Epidermal melanocyte (primary cell): ENCODE data around the gene CLCN3.
"Not testable (repeated sequence)": the region's sequence is repeated elsewhere in the genome, so short reads cannot be mapped to it uniquely, and the experiment has no call there.

Source experiments
- DNase-seq: peaks from one replicate; pipeline ENCODE4 v3.0.0; 2011; ENCODE audit warnings: low spot score; ENCODE audit not compliant: insufficient read length

Gene CLCN3

DNA sequence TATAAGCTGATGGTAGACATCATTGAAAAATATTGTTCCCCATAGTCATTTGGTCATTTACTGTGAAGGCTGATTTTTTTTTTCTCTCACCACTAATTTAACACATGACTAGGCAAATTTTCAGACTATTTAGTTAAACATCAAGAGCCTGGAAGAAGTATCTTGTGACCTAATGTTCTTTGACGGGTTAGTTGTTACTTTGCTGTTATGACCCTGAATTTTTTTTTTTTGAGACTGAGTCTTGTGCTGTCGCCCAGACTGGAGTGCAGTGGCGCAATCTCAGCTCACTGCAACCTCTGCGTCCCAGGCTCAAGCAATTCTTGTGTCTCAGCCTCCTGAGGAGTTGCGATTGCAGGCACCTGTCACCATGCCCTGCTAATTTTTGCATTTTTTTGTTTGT lies 70.4 kb downstream of the CLCN3 start:
- no peak for DNase-seq

DNA sequence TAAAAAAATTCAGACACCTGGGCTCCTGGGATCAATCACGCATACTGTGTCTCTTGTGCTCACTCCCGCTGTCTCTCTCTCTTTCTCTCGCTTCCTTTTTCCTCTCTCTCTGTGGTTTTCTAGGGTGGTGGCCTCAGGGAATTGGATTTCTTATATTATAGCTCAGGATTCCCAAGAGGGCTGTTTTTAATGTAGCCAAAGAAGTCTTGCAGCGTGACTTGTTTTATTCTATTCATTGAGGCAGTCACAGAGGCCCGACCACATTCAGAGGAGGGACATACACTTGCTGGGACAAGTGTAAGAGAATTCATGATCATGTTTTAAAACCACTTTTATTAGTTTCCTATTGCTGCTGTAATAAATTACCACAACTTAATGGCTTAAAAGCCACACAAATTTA lies 78.0 kb downstream of the CLCN3 start:
- no peak for DNase-seq

DNA sequence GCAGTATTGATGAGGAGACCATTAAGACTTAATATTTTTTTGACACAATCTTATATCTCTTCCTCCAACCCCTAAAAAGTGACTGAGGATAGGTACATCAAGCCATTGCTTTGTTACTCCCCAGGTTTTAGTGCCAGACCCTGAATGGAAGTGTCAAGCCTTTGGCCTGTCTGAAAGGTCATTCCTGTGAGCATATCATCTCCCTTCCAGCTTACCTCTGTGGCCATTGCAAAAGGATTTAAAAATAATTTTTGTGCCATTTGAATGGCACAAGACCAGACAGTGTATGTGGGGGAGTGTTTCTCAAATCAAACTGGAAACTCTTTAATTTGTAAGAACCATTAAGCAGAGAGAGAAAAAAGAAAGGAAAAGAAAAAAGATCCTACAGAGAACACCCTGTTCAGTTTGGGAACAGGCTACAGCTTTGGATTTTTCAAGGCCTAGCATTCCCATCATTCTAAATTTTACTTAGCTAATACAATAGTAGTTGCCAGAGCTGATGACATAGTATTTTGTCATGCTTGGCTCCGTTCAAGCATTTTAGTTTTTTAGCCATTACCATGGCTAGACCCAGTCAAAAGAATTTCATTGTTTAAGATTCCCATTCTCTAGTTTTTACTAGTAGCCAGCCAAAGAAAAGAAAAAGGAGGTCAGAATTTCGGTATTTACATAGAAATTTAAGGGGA lies 87.7 kb downstream of the CLCN3 start:
- no peak for DNase-seq

DNA sequence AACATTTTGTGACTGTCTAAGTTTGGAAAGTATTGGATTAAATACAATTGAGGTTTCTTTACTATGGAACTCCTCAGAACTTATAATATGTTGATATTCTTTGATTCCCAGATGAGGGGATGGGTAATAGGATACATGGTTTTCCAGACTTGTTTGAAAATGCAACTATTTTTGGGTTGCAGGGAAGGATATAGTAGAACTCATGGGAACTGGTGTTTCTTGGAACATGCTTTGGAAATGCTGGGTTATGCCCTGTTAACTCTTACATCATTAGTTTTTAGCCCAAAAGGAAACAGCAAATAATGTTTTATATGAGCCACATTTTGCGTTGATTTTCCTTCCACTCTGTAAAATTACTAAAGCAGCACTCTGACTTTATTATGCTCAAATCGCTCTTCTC lies 95.4 kb downstream of the CLCN3 start:
- no peak for DNase-seq

DNA sequence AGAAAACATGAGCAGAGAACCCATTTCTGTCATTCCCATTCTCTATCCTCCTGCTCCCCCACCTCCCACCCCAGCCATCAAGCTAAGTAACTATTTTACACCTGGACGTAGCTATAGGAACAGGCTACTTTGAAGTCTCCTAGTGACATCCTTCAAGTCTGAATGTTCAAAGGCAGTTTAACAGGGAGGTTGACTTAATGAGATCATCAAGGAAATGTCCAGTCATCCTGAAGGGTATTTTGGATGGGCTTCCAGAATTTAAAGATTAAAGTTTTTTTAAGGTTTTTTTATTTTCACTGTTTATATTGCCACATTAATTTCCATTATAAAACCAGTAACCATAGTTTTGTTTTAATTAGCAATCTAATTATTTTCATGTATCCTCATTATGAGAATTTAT lies 96.3 kb downstream of the CLCN3 start:
- no peak for DNase-seq

GRCh38 chr4:169720529-169720928 lies 100.2 kb downstream of the CLCN3 start:
- no peak for DNase-seq

- DNase-seq, result no peak
Observed at GRCh38 chr4:169723207-169723965, 103.0 kb downstream of the CLCN3 start.

DNA sequence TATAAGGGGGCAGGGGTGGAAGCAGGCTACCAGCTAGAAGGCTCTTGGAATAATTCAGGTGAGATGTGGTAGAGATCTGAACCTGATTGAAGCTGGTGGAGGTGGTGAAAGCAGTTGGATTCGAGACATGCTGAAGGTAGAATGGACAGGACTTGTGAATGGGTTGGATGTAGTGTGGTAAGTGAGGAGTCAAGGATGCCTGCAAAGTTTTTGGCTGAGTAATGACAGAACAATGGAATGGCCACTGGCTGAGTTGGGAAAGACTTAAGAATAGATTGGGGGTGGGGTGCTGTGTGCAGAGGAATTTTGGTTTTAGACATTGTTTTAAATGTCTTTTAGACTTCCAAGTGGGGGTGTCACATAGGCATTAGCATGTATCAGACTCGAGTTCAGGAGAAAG lies 103.9 kb downstream of the CLCN3 start:
- no peak for DNase-seq

GRCh38 chr4:169727616-169728015 lies 107.2 kb downstream of the CLCN3 start:
- DNase-seq, result no peak

GRCh38 chr4:169730564-169730963 lies 110.2 kb downstream of the CLCN3 start:
- DNase-seq, result no peak

GRCh38 chr4:169738604-169739003 lies 118.2 kb downstream of the CLCN3 start:
- not testable (repeated sequence) for DNase-seq

DNA sequence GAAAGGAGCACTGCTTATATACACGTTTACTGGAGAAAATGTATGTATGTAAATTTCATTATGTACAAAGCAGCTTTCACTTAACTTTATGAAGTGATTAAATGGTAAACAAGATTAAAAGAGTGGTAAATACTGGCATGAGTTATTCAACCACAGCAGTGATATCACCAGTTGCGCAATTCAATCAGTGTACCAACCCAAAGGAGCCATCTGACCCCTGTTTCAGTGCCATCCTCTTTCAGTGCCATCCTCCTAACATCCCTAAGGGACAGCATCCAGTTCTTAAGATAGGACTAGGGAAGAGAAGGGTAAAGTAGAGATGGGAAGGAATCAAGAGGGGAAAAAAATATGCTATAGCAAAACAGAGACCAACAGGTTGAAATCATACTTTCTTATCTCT lies 121.2 kb downstream of the CLCN3 start:
- DNase-seq, result no peak

DNA sequence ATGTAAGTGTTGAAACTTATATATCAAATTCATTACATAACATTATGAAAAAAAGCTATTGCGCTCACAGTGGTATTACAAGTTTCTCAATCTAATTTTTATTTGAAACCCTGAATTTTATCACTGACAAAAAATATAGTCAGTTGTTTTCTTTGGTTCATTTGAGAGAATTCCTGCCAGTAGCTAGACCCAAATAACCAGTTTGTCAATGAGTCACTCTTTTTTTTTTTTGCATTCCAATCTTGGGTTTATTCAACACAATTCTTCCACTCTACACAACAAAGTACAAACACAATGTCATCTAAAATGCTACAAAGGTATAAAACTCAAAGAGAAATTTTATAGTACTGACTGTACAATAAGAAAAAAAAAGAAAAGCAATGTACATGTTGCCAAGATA lies 124.2 kb downstream of the CLCN3 start:
- no peak for DNase-seq

GRCh38 chr4:169745291-169745690 lies 124.9 kb downstream of the CLCN3 start:
- DNase-seq, result no peak

- no peak for DNase-seq
Observed at GRCh38 chr4:169756971-169757574, 136.7 kb downstream of the CLCN3 start.

DNA sequence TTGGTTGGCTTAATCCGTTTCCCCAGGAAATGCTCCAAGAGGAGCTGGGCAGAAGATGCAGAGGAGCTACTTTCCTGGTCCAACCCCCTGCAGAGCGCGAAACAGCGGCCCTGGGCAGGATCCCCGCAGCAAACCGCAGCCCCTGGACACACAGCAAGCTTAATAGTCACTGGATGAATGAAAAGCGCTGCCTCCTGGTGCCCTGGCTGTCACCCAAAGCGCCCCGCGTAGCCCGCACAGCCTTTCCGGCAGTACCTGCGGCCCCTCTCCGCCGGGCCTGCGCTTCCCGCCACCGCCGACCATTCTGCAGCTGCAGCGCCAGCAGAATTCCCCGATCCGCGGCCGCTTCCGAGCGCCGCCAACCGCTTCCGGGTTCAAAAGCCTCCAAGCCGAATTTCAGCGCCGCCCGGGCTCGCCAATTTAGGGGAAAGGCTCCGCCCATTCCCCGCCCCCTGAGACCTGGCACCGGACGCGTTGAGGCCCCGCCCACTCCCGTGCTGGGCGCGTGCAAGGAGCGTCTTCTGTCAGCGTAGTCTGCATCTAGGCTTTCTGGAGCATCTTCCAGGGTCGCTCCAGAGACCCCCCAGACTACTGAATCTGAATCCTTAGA lies 137.3 kb downstream of the CLCN3 start, which contains the start of gene HPF1:
Gene HPF1 (minus strand): TSS at position 370 of the 610 bp plus-strand sequence. CDS start 67 bp downstream, at position 303.
- DNase-seq, result peak; percentile 86

- no peak for DNase-seq
Observed at GRCh38 chr4:169758401-169758962, 138.1 kb downstream of the CLCN3 start.

- no peak for DNase-seq
Observed at GRCh38 chr4:169761846-169762245, 141.5 kb downstream of the CLCN3 start.

DNA sequence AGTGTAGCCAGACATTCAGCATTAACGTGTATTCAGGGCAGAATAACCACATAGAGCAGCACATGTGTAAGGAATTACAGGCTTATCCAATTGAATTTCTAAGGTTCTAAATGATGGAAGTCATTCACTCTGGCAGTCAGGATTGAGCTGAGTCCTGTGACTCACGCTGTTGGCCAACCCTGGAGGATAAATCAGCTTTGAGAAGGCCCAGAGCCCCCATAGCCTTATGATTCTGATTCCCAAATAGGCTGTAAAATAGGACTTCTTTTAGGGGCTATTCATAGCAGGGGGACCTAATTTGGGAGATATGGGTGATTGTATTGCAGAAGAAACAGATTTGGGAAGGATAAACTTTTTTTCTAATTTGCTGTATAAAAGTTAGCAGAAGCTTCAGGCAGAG lies 145.5 kb downstream of the CLCN3 start:
- DNase-seq, result no peak

DNA sequence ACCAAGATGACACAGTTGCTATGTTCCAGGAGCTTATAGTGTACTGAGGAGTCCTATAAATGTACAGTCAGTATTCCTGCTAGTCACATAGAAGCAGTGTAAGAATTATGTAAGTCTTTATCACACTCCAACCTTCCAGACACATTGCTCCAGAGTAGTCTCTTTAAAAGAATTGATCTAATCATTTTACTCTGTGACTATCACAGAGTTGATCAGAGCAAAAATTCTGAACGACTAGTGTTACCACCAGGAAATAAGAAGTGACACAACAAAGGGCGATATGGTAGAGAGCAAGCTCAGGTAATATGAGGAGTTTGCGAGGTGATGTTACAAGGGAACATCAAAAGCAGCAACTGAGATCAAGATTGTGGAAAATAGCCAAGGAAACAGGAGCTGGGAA lies 146.4 kb downstream of the CLCN3 start:
- no peak for DNase-seq

- no peak for DNase-seq
Observed at GRCh38 chr4:169768385-169768784, 148.0 kb downstream of the CLCN3 start.

DNA sequence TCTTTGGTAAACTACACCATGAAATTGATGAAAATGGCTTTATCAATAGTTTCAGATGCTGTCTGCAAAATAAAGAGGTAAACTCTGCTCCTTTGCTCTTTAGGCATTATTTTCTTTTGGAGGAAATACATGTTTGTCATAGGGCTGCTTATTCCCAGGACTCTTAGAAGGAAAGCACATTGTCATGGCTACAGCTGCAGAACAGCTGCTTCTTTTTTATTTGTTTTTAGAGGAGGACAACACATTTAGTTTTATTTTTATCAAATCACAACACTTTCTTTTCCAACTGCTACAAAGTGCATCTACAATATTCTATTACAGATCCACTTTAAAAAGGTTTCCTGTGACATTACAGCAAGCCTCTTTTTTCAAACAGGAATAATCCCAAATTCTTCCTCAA lies 150.0 kb downstream of the CLCN3 start:
- DNase-seq, result no peak
